22Rv1 (cell line): ENCODE measurements around the gene AMZ1.

ENCODE experiments used
- H3K27ac ChIP-seq: fragments of 450-650 bp; 2 replicates; pipeline ENCODE4 v1.5.1; 2017
- ZFX ChIP-seq: fragments of 450-650 bp; IDR thresholded peaks from 2 replicates; pipeline ENCODE4 v1.6.1; 2017; ENCODE audit warnings: antibody characterized with exemption, borderline replicate concordance
- TF ChIP-seq, protein P1 (sequence below): fragments of 450-650 bp; IDR thresholded peaks from 2 replicates; pipeline ENCODE4 v1.5.1; 2017; ENCODE audit warnings: mild to moderate bottlenecking

Gene AMZ1

DNA sequence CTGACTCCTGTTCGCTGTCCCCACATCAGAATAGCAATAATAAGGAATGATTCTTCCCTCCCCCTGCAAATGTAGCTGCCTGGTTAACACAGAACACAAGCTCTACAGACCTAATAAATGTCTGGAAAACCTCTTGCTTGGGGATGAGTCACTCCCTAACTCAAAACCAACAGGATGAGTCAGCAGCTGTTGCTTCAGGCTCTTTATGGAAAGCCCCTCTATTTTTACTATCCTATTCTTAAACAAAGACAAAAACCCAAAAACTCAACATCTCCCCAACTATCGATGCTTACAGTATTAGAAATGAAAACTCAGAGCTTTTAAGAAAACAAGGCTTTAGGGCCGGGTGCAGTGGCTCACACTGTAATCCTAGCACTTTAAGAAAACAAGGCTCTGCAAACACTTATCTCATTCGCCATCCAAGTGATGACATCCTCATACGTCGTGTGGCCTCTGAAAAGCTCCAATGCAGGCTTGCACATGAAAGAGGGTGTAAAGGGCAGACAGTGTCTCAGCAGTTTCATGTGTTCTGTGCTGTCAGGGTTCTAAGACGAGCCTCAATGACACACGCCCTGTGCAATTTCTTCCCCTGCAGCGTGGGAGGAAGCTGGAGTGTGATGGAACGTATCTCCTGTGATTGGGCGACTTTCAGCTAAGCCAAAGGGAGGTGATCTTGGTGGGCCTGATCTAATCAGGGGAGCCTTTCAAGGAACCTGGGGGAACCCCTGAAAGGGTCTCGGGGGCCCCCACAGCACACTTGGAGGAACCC lies 70.1 kb downstream of the AMZ1 start:
- peak overlapping the region; percentile 47 for H3K27ac ChIP-seq
- TF ChIP-seq, protein P1, sequence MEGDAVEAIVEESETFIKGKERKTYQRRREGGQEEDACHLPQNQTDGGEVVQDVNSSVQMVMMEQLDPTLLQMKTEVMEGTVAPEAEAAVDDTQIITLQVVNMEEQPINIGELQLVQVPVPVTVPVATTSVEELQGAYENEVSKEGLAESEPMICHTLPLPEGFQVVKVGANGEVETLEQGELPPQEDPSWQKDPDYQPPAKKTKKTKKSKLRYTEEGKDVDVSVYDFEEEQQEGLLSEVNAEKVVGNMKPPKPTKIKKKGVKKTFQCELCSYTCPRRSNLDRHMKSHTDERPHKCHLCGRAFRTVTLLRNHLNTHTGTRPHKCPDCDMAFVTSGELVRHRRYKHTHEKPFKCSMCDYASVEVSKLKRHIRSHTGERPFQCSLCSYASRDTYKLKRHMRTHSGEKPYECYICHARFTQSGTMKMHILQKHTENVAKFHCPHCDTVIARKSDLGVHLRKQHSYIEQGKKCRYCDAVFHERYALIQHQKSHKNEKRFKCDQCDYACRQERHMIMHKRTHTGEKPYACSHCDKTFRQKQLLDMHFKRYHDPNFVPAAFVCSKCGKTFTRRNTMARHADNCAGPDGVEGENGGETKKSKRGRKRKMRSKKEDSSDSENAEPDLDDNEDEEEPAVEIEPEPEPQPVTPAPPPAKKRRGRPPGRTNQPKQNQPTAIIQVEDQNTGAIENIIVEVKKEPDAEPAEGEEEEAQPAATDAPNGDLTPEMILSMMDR = no peak
- TF ChIP-seq ZFX = no peak

DNA sequence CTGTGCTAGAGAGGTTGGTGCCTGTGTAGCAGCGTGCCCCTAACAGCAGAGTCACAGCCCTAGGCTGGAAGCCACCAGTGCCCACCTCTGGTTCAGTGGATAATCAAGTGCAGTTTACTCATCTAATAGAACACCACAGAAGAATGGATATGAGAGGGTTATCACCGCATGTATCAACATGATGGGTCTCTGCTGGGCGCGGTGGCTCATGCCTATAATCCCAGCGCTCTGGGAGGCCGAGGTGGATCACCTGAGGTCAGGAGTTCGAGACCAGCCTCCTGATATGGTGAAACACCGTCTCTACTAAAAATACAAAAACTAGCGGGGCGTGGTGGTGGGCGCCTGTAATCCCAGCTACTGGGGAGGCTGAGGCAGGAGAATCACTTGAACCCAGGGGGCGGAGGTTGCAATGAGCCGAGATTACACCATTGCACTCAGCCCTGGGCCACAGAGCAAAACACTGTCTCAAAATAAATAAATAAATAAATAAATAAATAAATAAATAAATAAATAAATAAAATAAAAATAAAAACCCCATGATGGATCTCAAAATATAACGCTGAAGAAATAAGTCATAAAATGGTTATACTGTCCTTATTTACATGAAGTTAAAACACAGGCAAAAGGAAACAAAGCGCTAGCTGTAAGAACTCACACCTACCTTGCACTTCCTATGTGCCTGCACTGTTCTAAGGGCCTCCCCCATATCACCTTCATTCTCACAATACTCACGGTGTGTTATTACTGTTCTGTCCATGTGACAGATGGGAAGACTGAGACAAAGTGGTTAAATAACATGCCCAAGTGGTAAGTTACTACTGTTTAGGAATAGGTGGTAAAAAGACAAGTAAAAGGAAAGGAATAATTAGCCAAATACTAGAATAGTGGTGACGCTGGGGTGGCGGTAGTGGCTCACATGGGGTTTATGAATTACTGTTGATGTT lies 70.9 kb downstream of the AMZ1 start:
- TF ChIP-seq, protein P1 = no peak
- TF ChIP-seq ZFX = no peak
- H3K27ac ChIP-seq = peak overlapping the region; percentile 47; the same call in 1 of the 2 replicates

DNA sequence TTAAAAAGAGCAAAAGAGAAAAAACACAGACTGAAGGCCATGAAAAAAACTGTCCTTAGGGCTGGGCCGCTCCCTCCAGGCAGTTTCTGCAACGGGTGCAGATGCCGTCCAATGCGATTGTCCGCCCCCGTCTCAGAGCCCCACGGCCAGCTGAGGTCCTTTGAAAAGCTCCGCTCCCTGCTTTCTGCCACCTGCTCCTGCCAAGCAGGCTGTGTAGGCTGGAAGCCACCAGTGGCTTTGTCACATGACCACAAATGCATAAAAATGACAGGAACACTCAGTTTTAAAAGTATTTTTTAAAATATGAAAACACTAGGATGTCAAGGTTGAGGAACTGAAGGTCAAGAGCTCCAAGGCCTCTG lies 71.7 kb downstream of the AMZ1 start:
- TF ChIP-seq, protein P1 = no peak
- no peak for TF ChIP-seq ZFX

DNA sequence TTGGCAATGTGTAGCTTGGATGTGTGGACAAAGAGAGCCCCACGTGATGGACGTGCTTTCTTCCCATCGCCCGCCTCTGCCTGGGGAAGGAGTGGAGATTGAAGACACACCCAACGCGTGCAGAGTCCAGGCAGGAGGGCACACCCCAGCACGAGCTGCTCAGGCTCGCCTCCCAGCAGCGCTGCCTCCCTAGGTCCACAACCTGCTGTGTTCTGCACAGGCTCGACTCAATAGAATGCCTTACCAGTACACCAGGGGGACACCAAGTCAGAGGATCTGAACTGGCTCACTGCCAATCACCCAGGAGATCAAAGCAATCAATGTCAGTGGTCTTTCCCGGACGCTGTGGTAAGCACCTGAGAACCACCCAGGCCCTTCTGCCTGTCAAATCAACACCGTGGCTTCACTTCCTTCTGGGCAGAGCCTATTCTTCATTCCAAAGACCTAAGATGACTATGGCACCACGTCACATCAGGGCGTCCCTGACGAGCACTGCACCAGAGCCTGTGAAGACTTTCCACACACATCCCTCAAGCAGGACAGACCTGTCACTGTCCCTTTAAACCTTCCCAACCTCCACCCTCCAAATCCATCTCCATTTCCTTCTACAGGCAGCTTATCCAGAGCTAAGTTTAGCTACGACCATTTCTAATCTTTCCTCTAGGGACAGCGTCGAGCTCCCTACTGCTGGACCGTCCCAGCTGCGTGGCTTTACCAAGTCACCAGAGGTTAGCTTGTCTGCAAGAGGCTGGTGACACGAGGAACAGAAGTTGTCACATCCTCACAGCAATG lies 72.3 kb downstream of the AMZ1 start:
- no peak overlapping the region for H3K27ac ChIP-seq
- no peak for TF ChIP-seq ZFX
- TF ChIP-seq, protein P1 = peak; percentile 82

More for the DNA sequence above, 71.7 kb downstream of the AMZ1 start:
- no peak overlapping the region for H3K27ac ChIP-seq

GRCh38 chr7:2761131-2761624 lies 73.2 kb downstream of the AMZ1 start:
- no peak overlapping the region for H3K27ac ChIP-seq
- TF ChIP-seq, protein P1 = no peak
- no peak for TF ChIP-seq ZFX

- no peak overlapping the region for H3K27ac ChIP-seq
- TF ChIP-seq ZFX = no peak
- TF ChIP-seq, protein P1 = no peak
Measured at GRCh38 chr7:2761801-2762497, 73.9 kb downstream of the AMZ1 start.
